Ovary (tissue), 9 donors: Measurements from ENCODE around the gene ERI3. TPM values are rescaled to one million over a fixed set of nuclear protein-coding genes. Genes with fewer than 3 reads are reported as not detected.

Experiments used
- DNase-seq, 5 donors: peaks; one replicate each; pipeline ENCODE4 v3.0.0-alpha.2; 2019 to 2020
- H3K27ac ChIP-seq, 2 donors: fragments of 200-600 bp; one replicate each; pipeline versions ENCODE4 v1.5.1 to v1.8.0; 2019 to 2022
- H3K27me3 ChIP-seq: fragments of 200-600 bp; one replicate; pipeline ENCODE4 v1.8.0; 2022
- H3K36me3 ChIP-seq: fragments of 200-600 bp; sonication (generic); one replicate; pipeline ENCODE4 v1.5.1; 2019
- H3K4me1 ChIP-seq: one replicate; pipeline ENCODE4 v1.8.1; 2013; ENCODE audit warnings: mild to moderate bottlenecking, moderate library complexity; ENCODE audit not compliant: insufficient read depth
- H3K4me3 ChIP-seq: fragments of 200-600 bp; sonication (generic); one replicate; pipeline ENCODE4 v1.5.1; 2017
- H3K9me3 ChIP-seq, 2 donors: fragments of 200-600 bp in 1 of 2; sonication (generic) in 1 of 2; one replicate each; pipeline versions ENCODE4 v1.5.1 to v1.8.1; 2013 to 2019; ENCODE audit warnings: mild to moderate bottlenecking in 1 of 2, moderate library complexity in 1 of 2
- EP300 ChIP-seq: sonication (generic); formaldehyde crosslinking; IDR thresholded peaks from one replicate; pipeline ENCODE4 v1.6.1; 2017; ENCODE audit warnings: antibody characterized with exemption
- POLR2A ChIP-seq: fragments of 450-650 bp; IDR thresholded peaks from one replicate; pipeline ENCODE4 v1.6.1; 2017; ENCODE audit warnings: antibody characterized with exemption, mild to moderate bottlenecking, moderate library complexity
- whole genome bisulfite sequencing, 3 donors: extraction: QIAGEN DNeasy Blood & Tissue Kit in 1 of 3; methylation state at CpG; one replicate each; pipeline versions ENCODE4 v1.1.5 to v1.1.7; 2013 to 2017; 5-methylcytosine and 5-hydroxymethylcytosine counted together
- intact Hi-C, 4 donors: fragments of 100-400 bp; cut with DNase I; formaldehyde crosslinking; loops; one replicate each; pipeline versions ENCODE4 v1.11.0 to v1.15.1; 2022 to 2023
- polyA plus RNA-seq, 2 donors: library from polyadenylated mRNA; stranded (reverse); fragments of 200-250 nt in 1 of 2; fragments of 350-450 nt in 1 of 2; fragmentation: Illumina TruSeq in 1 of 2; extraction: RNeasy Lipid Tissue Mini Kit (QIAGEN cat#74804) in 1 of 2; gene quantifications; one replicate each; pipeline ENCODE4 v1.2.3, GENCODE V29; 2013 to 2014
- total RNA-seq, 7 donors: library from RNA; depleted of rRNA in 2 of 7; stranded (reverse); fragments of >200 nt in 2 of 7; fragmentation: NEBNext Ultra II Directional in 3 of 7; extraction: Animal tissue kit (Norgen Biotek cat#: 25700) in 3 of 7; gene quantifications; one replicate each; pipeline versions ENCODE4 v1.1.0 to v1.2.4, GENCODE V29; 2016 to 2023
- TF ChIP-seq, protein P1 (sequence below), 3 donors: fragments of 450-650 bp in 2 of 3; fragments of 200-600 bp in 1 of 3; IDR thresholded peaks; one replicate each; pipeline versions ENCODE4 v1.5.1 to v1.8.0; 2016 to 2022; ENCODE audit warnings: antibody characterized with exemption in 3 of 3, mild to moderate bottlenecking in 1 of 3
- donor health status: DM: no; HTN: no; CAD: no; lungs with moderate emphysema.
- donor health status: DM: no; HTN: no; CAD: no.
- donor health status: Bipolar disorder and iron deficiency.
- donor health status: DM: yes; HTN: yes; CAD: no.
- donor health status: DM: no; HTN: no; CAD: no.
- donor health status: DM: yes; HTN: yes; CAD: no.

Gene ERI3
- total and polyA plus RNA-seq, 9 donors: 35.4 to 67.0 (median 48.9) TPM

DNA sequence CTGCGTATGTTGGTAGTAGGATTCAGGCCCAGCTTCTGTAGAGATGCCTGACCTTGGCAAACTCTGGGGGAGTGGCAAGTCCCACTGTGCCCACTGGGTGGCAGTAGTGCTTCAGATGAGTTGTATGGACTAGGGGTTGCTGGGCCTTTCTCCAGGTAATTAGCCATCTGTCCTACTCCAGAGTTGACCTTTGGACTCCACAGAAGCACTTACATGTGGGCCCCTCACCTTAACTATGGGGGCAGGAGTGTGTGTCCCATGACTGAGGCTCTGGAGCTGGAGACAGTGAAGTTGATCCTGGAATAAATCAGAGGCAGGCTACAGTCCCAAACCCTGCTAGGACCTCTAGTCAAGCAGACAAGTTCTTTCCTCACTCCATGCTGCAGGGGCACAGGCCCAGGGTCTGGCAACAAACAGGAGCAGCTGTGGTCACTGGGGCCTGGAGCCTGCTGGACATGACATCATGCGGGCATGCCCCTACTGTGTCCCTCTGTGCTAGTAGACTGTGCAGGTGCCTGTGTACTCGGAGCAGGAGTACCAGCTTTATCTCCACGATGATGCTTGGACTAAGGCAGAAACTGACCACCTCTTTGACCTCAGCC lies 137.1 kb downstream of the ERI3 start:
- H3K27me3 ChIP-seq: no peaks in the 10 kb centered on the region
- intact Hi-C loops: loop anchor here in 3 of 4 donors (5.0 to 10.0 kb wide), 2 partner anchors 434 to 437 kb away; no protein-coding TSS in a partner anchor
- peak; percentile 60 to 85 (median 75) for DNase-seq
- no peak overlapping the region for H3K4me3 ChIP-seq
- no peaks in the 10 kb centered on the region for H3K36me3 ChIP-seq
- no peaks in the 10 kb centered on the region for H3K9me3 ChIP-seq
- H3K4me1 ChIP-seq: peaks cover 4% of the 10 kb centered on the region
- no peak overlapping the region for H3K27ac ChIP-seq
- WGBS, 3 donors: 61 to 63% (median 63%) methylated on average over 4 of the region's 4 CpGs
- TF ChIP-seq POLR2A: no peak
- TF ChIP-seq, protein P1, sequence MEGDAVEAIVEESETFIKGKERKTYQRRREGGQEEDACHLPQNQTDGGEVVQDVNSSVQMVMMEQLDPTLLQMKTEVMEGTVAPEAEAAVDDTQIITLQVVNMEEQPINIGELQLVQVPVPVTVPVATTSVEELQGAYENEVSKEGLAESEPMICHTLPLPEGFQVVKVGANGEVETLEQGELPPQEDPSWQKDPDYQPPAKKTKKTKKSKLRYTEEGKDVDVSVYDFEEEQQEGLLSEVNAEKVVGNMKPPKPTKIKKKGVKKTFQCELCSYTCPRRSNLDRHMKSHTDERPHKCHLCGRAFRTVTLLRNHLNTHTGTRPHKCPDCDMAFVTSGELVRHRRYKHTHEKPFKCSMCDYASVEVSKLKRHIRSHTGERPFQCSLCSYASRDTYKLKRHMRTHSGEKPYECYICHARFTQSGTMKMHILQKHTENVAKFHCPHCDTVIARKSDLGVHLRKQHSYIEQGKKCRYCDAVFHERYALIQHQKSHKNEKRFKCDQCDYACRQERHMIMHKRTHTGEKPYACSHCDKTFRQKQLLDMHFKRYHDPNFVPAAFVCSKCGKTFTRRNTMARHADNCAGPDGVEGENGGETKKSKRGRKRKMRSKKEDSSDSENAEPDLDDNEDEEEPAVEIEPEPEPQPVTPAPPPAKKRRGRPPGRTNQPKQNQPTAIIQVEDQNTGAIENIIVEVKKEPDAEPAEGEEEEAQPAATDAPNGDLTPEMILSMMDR (IDR thresholded peaks at IDR 0.05): peak; percentile 60 to 66 (median 66)

DNA sequence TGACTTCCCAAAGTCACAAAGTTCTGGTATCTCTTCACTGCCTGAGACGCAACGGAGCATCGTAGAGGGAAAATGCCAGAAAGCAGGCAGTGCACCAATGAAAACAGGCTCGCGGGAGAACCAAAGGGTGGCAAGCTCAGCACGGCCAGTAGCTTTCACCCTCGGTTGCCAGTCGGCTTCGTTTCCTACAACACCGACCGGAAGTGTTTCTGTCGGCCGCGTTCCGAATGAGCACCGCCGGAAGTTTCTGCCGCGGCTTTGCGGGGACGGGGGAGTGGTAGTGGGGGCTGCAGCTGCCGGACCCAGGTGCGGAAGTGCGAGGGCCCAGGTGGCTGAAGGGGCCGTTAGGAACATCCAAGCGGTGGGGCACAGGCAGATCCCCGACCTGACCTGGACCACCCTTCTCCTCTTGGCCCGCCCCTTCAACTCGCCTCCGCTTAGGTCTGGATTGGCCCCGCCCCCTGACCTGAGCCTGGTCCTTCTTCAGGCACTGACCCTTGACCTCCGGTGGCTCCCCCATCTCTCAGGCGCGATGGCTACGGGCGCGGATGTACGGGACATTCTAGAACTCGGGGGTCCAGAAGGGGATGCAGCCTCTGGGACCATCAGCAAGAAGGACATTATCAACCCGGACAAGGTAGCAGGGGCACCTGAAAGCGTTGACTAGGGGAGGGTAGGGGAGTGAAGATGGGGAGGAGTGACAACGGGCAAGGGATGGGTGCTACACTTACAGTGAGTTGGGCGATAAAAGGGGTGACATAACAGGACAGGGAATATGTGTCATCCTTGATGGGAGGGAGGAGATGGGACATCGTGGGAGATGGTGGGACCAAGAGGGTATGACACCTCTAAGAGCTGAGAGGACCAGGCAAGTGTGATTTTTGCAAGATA lies 141.6 kb downstream of the ERI3 start, which contains the start of gene DMAP1:
TSS of gene DMAP1 (plus strand) at position 250 of the 891 bp plus-strand sequence. CDS start at position 533, 283 bp downstream.
- TF ChIP-seq, protein P1 (IDR thresholded peaks at IDR 0.05): peak in 1 of 3 donors; percentile 17
- TF ChIP-seq POLR2A (peak; percentile 29), EP300 (no peak)
- Histone ChIP-seq H3K4me3 (peak within 1 kb of the TSS; percentile 72), H3K27me3 (no peaks in the 10 kb centered on the region), H3K36me3 (no peaks in the 10 kb centered on the region), H3K4me1 (peaks cover 9% of the 10 kb centered on the region), H3K27ac (peak within 1 kb of the TSS in 1 of 2 donors; percentile 82), H3K9me3 (no peaks in the 10 kb centered on the region)
- 0 to 1% (median 0%) methylated on average over 44 of the region's 44 CpGs for WGBS, 3 donors
- intact Hi-C loops: loop anchor here in 2 of 4 donors (10.0 kb wide), 1 partner anchor 441 kb away; no protein-coding TSS in a partner anchor
- peak; percentile 75 to 90 (median 82) for DNase-seq

DNA sequence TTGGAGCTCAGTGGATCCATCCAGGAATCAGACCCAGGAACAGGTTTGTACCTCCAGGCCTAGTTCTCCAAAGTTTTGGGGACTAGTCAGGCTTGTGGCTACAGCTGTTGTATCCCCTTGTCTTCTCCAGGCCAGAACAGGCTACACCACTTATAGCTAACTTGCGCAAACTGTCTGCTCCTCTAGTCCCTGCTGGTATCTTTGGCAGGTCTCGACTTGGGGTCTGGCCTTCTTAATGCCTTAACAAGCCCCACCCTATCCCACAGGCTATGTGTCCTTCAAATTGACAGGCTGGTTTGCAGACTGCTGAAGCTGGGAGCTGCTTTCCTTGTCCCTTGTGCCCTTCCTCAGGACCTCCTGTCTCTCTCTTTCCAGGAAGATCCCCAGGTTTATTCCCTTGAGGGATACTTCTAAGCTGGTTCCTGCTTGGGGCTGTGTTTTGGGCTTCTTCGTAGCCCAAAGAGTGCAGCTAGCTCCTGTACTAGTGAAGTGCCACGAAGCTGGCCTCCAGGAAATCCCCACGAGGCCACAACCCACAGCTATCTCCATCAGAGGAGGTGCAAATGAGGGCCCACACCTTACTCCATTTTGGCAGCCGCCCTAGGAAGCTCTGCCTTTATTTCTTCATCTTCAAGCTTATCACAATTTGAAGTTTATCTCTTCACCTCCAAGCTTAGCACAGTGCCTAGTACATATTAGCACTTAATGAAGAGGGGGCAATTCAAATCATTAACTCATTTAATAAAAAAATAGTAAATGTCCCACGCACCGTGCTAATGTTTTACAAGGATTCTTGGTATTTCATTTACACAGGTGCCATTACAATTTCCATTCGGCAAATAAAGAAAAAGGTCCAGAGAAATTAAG lies 142.5 kb downstream of the ERI3 start:
- H3K27me3 ChIP-seq: no peaks in the 10 kb centered on the region
- DNase-seq: no peak
- WGBS, 3 donors: 40 to 47% (median 47%) methylated on average over 9 of the region's 9 CpGs
- H3K27ac ChIP-seq: peak overlapping the region in 1 of 2 donors; percentile 82
- no peaks in the 10 kb centered on the region for H3K9me3 ChIP-seq
- TF ChIP-seq POLR2A (no peak), EP300 (no peak)
- TF ChIP-seq, protein P1 (IDR thresholded peaks at IDR 0.05): no peak
- H3K4me3 ChIP-seq: peak overlapping the region; percentile 72
- H3K4me1 ChIP-seq: peaks cover 9% of the 10 kb centered on the region
- intact Hi-C loops: loop anchor here in 2 of 4 donors (10.0 kb wide), 1 partner anchor 442 kb away; no protein-coding TSS in a partner anchor
- no peaks in the 10 kb centered on the region for H3K36me3 ChIP-seq

DNA sequence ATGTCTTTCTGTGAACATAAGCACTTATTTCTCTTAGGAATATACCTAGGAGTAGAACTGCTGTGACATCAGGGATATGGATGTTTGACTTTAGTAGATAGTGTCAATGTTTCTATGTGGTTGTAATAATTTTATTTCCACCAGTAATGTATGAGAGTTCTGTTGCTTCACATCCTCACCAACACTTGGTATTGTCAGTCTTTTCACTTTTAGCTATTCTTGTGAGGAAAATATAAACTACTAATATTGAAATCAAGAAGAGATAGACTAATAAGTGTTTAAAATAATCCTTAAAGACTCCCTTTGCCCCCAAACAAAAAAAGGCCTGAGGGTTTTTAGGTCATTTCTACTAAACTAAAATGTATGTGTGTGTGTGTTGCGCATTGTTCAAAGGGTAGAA lies 144.5 kb downstream of the ERI3 start:
- H3K9me3 ChIP-seq: no peaks in the 10 kb centered on the region
- no peaks in the 10 kb centered on the region for H3K36me3 ChIP-seq
- TF ChIP-seq EP300: no peak
- TF ChIP-seq POLR2A: no peak
- TF ChIP-seq, protein P1 (IDR thresholded peaks at IDR 0.05): no peak
- H3K27me3 ChIP-seq: no peaks in the 10 kb centered on the region
- 95 to 100% (median 98%) methylated on average over 1 of the region's 1 CpG for WGBS, 3 donors
- peaks cover 9% of the 10 kb centered on the region for H3K4me1 ChIP-seq
- H3K27ac ChIP-seq: no peak overlapping the region
- intact Hi-C loops: loop anchor here in 2 of 4 donors (10.0 kb wide), 1 partner anchor 444 kb away; no protein-coding TSS in a partner anchor
- no peak overlapping the region for H3K4me3 ChIP-seq
- DNase-seq: no peak
